HG02588 (cell line): ENCODE results near the gene HOXA1.

Experiments
- ATAC-seq: cut with Tn5 transposase; IDR thresholded peaks from one replicate; pipeline ENCODE4 v1.9.1; 2021; ENCODE audit warnings: mild to moderate bottlenecking, moderate library complexity; ENCODE audit not compliant: unreplicated experiment

The HOXA1 gene

DNA sequence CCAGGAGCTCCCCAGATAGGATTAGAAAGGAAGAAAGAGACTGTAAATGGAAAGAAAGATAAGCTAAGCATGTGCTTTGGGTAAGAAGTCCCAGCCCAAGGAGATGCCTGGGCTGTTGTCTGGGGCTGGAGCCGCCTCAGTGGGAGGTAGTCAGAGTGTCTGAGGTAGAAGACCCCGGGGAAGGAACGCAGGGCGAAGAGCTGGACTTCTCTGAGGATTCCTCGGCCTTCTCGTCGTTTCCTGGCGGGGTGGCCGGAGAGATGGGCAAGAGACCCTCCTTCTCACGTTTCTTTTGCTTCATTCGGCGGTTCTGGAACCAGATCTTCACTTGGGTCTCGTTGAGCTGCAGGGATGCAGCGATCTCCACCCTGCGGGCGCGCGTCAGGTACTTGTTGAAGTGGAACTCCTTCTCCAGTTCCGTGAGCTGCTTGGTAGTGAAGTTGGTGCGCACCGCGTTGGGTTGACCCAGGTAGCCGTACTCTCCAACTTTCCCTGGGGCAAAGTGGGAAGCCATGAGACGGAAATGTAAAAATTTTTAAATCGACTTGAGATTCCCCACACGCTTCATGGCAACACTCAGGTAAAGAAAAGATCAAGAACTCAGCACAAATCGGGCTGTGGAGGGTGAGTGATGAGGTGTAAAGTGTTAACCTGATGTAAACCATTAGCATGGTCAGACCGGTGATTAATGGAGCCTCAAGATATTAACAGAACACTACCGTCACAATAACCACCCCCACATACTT lies 1.3 kb downstream of the HOXA1 start:
- no peak for ATAC-seq

GRCh38 chr7:27093184-27093895 lies 2.5 kb downstream of the HOXA1 start:
- ATAC-seq: no peak

DNA sequence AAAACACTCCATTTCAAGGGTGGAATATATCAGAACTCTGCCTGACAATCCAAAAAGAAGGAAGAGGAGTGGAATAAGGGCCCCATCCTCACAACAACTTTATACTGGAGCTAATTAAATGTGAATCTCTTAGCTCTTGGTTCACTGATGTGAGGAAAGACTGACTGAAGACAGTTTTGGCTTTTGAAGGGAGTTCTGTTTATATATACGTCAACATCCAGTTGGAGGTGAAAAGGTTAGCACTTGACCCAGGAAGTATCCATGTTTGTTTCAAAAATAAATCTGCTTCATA lies 3.0 kb downstream of the HOXA1 start:
- no peak for ATAC-seq

DNA sequence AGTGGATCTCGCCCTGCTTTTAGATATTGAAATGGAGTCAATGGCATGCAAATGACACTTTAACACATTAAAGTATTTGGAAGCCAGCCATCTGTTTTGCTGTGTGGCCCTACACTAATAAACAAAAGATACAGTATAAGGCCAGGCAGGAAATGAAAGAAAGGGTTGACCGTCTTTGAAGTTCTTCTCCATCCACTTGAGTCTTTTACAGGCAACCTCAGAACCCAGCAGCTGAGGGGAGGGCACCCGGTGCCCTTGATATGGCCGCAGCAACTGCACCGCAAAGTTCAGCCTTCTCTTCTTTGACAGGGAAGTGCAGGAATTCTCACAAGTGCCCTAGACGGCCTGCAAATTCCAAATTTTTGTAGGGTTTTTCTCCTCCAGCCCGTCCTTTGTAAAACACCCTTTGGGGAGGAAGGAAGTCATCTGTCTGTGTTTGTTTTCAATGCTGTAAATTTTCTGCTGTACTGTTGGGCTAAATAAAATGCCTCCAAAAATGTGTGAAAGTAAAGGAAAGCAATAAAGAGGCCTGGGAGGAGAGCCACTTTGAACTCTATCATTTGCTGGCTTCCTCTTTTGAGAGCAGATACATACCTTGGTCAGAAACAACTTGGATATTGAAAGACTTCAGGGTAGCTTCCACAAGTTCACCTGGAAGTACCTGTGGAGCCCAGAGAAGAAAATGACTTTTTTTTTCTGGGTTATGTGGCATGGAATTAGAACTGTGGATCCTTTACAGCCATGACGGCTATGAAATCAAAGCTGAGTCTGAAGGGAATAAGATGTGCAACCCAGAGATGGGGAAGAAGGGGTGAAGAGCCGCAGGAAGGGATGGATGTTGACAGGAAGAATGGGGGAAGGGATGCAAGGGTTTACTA lies 3.6 kb downstream of the HOXA1 start:
- ATAC-seq: no peak

DNA sequence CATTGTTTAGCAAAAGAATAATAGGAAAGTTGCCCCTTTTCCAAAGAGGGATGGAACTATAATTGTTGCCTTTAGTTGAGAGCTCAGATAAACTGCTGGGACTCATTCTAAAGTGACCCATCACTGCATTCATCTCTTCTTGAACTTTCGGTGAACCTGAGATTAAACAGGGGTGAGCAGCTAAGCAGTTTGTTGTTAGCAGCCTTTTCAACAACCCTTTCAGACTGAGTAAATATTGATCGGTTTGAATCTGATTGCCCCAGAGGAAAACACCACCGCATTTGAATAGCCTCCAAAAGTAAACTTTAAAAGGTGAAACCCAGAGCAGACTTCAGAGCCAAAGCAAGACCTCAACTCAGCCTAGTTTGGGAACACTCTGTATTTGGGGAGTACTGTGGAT lies 4.7 kb downstream of the HOXA1 start:
- ATAC-seq: no peak

DNA sequence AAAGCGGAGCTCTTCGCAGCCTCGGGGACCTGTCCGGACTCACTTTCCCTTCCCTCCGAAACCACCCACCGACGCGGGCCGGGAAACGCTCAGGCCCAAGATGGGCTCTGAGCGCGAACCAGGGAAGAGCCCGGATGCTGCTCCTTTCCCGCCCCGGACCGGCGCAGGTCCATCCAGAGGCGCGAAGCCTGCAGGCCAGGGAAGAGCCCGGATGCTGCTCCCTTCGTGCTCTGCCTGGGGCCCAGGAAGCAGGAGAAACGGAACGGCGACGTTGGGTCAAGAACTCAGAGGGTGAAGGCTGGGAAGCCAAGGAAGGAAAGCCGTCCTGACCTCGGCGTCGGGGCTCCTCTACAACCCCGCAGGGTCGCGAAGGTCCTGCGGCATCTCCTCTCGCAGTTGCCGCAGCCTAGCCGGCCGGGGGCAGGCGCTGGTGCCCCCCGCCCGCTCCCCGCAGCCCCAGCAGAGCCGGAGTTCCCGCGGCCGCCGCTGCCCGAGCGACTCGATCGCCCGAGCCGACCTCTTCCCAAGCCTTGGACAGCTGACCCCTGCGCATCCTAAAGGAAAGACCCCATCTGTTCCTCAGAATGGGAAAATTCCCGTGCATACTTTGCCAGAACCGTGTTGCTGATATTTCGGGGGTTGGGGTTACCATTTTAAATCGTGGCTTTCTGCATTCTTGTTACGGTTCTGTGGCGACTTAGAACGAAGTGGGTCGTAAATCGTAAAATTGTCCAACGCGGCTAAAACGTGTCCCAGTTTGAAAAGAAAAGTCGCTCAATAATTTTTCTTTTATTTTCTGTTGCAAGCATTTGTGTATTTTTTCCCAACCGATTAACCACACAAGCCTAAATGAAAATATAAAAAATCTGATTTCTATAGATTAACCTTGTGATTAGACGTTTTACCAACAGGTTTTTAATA lies 7.5 kb downstream of the HOXA1 start:
- ATAC-seq: no peak

GRCh38 chr7:27083646-27084045 lies 12.2 kb downstream of the HOXA1 start:
- peak; percentile 62 for ATAC-seq

GRCh38 chr7:27082171-27082570 lies 13.6 kb downstream of the HOXA1 start:
- no peak for ATAC-seq

DNA sequence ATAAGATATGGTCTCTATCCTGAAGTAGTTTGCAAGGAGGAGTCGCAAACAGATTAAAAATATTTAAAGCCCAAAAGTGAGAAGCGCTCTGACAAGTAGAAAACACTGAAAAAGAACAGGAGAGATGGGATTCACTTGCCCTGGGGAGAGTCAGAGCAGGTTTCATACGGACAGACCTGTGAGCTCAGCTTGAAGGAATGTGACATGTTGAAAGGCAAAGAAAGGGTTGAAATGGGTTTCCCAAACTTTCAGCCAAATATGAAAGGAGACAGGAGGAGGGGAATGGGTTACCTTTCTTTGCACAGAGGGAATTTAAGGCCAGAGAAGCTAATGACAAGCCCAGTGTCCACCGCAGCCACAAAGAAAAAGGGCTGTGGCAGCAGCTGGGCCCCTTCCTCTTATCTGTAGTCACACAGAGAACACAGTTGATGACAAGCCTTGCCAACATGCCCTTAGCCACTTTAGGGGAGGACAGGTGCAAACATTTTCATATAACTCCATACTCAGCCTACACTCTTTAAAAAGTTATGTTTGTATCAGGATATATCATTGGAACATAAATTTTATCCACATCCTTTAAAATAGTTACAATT lies 14.9 kb downstream of the HOXA1 start:
- no peak for ATAC-seq

DNA sequence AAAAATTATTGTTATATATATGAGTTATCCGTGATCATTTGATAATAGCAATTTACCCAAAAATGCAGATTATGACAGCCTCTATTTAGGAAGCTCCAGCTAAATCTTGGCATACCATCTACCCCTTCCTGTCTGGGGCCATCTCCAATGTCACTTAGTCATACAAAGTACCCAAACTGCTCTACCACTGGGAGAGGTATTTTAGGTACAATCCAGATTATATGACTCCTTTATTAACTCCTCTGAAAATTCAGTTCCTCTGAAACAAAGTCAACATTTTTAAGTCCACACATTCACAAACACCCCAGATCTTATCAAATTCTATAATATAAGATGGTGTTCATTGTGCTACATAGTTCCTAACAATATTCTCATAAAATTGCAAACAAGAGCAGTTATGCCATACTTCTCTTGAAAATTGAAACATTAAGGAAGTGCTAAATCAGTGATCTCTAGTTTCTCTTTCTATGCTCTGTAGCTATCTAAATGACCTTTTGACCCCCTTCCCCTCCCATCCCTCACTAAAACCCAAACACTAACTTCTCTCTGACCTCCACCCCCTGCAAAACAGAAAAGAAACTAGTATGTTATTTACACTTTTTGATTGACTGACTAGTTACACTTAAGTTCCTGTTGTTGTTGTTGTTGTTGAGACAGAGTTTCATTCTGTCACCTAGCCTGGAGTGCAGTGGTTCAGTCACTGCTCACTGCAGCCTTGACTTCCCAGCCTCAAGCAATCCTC lies 16.4 kb downstream of the HOXA1 start:
- no peak for ATAC-seq

DNA sequence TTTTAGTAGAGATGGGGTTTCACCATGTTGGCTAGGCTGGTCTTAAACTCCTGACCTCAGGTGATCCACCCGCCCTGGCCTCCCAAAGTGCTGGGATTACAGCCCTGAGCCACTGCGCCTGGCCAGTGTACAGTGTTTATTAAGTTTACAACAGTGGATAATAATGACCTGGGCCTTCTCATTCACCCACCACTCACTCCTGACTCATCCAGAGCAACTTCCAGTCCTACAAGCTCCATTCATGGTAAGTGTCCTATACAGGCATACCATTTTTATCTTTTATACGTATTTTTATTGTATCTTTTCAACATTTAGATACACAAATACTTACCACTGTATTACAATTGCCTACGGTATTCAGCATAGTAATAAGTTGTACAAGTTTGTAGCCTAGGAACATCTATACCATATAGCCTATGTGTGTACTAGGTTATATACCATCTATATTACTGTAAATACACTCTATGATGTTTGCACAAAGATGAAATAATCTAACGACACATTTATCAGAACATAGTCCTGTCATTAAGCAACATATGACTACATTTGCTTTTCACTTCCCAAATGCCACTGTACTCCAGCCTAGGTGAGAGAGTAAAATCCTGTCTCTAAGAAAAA lies 17.1 kb downstream of the HOXA1 start:
- ATAC-seq: no peak

- ATAC-seq: no peak
These were observed 22.7 kb downstream of the HOXA1 start for GRCh38 chr7:27073076-27073475.

- ATAC-seq: no peak
These were observed 24.0 kb downstream of the HOXA1 start for GRCh38 chr7:27071622-27072390.

GRCh38 chr7:27068259-27068658 lies 27.5 kb downstream of the HOXA1 start:
- no peak for ATAC-seq

DNA sequence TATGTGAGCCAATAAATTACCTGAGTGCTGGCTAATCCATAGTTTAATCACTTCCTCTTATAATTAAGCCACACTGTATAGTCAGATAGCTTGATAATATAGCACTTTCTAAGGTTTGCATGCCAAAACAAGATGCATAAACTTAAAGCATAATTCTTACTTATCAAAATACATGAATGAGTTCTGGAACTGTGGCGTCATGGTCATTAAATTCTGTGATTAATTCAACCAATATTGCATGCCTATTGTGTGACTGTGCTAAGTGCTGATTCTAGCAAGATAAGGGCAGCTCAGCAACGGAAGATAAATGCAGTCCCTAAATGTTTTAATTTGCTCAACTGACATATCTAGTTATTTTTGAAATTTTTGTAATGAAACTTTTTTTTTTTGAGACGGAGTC lies 29.7 kb downstream of the HOXA1 start:
- ATAC-seq: no peak

GRCh38 chr7:27065709-27066108 lies 30.1 kb downstream of the HOXA1 start:
- no peak for ATAC-seq

DNA sequence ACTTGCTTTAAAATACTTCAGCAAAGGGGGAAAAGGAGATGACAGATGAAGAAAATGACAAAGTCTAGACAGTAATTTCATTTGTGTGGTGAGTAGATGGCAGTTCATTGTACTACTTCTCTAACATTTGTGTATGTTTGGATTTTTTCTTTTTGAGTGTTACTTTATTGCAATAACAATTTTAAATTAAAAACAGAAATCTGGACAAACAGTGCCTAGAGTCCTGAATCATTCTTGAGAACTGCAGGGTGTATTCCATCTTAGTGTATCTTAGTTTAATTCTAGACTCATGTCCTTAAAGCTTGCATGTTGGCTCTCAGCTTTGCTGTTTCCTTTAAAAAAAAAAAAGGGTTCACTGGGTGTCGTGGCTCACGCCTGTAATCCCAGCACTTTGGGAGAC lies 31.1 kb downstream of the HOXA1 start:
- no peak for ATAC-seq

DNA sequence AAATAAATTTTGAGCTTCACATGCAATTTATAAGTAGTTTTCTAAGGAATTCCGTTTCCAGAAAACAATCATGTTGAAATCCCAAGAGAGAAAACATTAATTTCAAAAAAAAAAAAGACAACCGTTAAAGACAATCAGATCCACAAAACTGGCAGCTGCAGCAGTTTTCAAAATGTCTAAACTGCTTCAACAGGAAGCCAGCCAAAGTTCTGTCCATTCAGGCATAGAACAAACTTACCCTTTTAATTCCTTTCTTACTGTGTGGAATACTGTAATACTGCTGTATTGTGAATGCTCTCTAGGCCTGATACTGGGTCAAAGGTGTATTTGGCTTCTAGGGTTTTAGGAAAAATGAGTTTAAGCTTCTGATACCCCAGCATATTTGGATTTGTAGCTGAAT lies 31.6 kb downstream of the HOXA1 start:
- no peak for ATAC-seq

GRCh38 chr7:27062946-27063345 lies 32.9 kb downstream of the HOXA1 start:
- ATAC-seq: no peak
